Limb (tissue), 2 donors: ENCODE results near the gene SSH2.
"Not testable (repeated sequence)": the region's sequence is repeated elsewhere in the genome, so short reads cannot be mapped to it uniquely, and the experiment has no call there.

Experiments used
- DNase-seq, 2 donors: peaks; one replicate each; pipeline ENCODE4 v3.0.0-alpha.2; 2016; ENCODE audit errors: extremely low spot score in 2 of 2

The SSH2 gene

GRCh38 chr17:29787995-29788394 is 142.0 kb downstream of the SSH2 start:
- no peak for DNase-seq

DNA sequence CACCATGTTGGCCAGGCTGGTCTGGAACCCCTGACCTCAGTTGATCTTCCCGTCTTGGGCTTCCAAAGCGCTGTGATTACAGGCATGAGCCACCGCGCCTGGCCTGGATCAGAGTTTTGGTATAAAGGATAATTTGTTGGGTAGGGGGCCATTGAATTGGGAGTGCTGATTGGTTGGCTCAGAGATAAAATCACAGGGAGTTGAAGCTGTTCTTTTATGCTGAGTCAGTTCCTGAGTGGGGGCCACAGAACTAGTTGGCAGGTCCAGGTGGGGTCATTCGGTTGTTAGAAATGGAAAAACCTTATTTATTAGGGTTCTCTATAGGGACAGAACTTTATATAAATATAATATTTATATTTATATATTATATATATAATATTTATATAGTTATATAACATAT is 147.1 kb downstream of the SSH2 start:
- DNase-seq, result no peak

GRCh38 chr17:29779812-29780190 is 150.2 kb downstream of the SSH2 start:
- DNase-seq, result not testable (repeated sequence)

GRCh38 chr17:29778956-29779811 is 150.8 kb downstream of the SSH2 start:
- DNase-seq, result peak; percentile 60 to 81

DNA sequence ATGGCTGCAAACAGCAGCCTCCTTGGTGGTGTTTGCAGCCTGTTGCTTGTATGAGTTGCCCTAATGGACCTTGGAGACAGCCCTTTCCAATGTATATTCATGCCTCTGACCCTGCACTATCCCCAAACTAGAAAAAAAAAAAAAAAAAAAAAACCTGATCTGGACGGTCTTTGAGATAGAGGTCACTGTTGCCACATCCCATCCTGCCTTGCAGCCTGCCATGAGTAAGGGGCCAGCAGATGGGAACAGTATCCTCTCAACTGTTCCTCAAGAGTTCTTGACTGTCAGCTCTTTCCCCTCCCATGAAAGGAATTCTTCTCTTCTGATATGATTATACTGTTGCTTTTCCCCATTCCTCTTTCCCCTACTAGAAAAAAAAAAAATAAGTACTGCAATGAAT is 152.4 kb downstream of the SSH2 start:
- no peak for DNase-seq

DNA sequence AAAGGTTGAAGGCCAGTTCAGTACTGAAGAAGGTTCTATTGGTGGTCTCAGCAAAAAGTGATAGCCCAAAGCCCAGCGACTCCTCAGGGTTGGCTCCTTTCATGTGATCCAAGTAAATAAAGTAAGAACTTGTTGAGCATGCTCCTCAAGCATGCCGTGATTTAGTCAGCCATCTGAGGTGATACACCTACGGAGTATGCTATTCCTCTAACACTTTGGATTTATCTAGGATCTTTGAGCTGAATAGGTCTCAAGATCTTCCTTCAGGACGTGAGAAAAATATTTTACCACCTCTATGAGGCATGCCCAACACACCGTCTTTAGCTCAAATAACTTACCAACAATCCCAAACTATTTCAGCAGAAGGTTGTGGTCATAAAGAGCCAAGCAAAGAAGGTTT is 154.0 kb downstream of the SSH2 start:
- no peak for DNase-seq

GRCh38 chr17:29772981-29773380 is 157.0 kb downstream of the SSH2 start:
- DNase-seq, result no peak

- DNase-seq, result no peak
Measured at GRCh38 chr17:29771546-29771945, 158.5 kb downstream of the SSH2 start.

DNA sequence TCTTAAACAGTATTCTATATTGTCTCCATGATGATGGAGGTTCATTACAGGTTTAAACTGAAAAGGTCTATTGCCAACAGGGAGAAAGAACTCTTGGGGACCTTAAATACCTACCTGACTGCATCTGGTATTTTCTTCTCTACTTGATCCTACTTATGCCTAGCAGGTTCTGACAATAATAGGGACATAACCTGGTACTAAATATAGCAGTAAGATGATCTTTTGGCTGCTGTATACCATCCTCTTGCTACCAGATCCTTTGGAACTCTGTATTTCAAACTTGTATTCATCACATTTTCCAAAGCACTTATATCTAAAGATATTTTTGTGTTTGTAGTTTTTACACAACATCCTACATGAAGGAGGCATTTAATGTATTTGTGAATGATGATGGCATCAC is 160.8 kb downstream of the SSH2 start:
- DNase-seq, result no peak

- DNase-seq, result no peak
Measured at GRCh38 chr17:29766796-29767327, 163.2 kb downstream of the SSH2 start.

DNA sequence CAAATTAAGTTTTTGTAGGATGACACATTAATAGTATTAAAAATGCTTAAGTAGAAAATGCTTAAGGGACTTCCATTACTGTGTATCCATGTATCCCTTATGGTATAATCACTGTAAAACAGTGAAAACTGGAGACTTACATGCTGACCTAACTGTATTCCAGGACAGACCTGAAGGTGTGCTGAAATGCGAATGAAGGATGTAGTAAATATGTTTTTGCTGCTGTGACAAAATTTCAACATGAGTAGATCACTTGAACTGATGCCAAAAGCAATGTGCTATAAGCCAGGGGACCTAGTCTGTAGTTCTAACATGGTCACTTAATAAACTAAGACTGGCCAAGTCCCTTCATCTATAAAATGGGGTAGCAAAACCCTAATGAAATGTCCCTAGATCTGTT is 165.3 kb downstream of the SSH2 start:
- no peak for DNase-seq

DNA sequence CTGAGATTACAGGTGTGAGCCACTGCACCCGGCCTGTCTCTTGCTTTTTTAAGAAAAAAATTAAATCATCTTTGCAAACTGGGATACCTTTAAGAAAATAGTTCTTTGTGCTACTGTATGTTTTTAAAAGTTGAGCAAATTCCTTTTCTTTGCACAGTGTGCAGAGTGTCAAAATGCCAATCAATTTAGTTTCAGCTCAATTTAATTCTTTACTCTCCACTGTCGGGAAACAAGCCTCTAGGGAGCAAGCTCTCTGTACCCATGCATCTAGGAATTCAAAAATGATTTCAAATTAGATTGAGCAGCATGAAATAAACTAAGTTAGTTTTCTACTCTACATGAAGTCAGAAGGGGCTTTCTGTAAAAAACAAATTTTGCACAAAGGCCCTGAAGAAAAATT is 165.8 kb downstream of the SSH2 start:
- no peak for DNase-seq

- DNase-seq, result no peak
Measured at GRCh38 chr17:29763273-29763672, 166.8 kb downstream of the SSH2 start.

- peak; percentile 65 to 88 for DNase-seq
Measured at GRCh38 chr17:29761040-29761761, 168.8 kb downstream of the SSH2 start.

DNA sequence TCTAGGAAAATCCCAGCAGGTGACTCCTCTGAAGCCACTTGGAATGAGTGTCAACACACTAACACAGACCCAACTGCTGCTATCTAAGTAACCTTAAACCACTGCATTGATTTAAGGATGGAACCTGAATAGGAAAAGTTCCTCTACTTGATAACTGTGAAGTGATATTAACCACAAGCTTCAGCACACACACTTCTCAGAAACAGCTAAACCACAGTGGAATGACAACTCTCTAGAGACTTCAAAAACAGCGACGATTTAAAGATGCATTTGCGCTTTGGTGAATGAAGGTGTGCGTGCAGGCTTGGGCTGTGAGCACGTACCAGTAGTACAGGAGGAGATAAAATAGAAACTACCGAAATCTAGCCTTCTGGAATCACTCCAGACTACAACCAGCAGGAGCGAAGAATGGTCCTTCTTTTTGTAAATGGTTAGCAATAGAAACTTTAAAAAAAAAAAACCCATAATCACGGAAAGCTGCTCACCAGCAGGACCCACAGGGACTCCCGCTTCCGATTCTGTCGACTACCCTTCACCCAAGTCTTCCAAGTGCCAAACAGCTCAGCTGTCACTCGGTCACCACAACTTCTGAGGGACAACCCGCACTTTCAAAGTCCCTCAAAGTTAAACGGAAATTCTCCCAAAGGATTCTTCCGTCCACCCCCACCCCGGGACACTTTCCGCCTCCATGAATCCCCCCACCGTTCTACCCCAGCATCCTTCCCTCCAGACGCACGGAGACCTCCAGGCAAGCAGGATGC is 169.6 kb downstream of the SSH2 start:
- DNase-seq, result no peak

DNA sequence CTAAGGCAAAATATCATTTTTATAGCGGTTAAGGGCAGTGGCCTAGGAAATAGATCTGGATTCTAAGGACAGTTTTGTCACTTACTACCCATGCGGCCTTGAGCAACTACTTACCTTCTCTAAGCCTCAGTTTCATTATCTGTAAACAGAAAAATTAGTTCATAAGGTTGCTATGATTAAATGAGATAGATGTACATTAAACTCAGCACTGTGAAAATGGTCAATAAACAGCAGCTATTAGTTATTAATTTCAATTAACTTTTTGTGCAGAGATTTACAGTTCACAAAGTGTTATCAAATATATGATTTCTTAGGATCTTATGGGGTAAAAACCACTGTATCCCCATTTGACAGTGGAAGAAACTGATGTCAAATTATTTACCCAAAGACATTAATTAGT is 171.8 kb downstream of the SSH2 start:
- no peak for DNase-seq

GRCh38 chr17:29757788-29758187 is 172.2 kb downstream of the SSH2 start:
- no peak for DNase-seq

- DNase-seq, result no peak
Measured at GRCh38 chr17:29753845-29754439, 176.1 kb downstream of the SSH2 start.

- no peak for DNase-seq
Measured at GRCh38 chr17:29749045-29749825, 180.8 kb downstream of the SSH2 start.

DNA sequence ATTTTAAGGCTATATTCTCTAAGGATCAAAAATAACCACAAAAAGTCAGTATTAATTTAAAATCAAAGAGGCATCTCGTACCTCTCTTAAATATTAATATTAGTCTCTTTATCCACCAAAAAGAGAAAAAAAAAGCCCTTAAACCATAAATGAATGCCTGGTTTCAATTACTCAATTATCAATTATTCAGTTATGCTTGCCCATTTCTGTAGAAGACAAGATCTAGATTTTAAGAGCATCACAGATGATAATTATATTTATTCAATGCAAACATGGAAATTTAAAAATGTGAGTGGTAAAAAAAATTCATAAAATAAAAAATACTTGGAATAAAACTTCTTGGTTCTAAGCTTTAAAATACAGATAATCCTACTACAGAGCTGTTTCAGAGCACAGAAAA is 181.6 kb downstream of the SSH2 start:
- no peak for DNase-seq

DNA sequence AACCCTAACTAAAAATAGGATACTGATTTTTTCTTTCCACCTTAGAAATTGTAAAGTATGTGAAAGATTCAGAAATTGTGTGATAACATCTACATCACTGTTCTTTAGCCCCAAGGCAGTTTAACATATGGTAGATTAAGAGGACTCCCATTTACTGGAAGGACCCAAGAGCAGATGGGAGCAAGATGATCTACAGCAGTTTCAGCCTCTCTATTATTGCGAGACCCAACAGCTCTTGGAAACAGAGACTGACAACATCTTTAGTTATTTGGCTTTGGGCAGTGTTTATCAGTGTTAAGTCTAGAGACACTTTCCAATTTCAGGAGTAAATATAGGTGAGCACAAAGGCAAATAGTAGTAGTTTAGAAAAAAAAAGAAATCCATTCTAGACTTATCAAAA is 182.4 kb downstream of the SSH2 start:
- no peak for DNase-seq
